ENCODE data around the gene APOBEC3G.
"Not testable (repeated sequence)": the region's sequence is repeated elsewhere in the genome, so short reads cannot be mapped to it uniquely, and the experiment has no call there.

APOBEC3G gene

DNA sequence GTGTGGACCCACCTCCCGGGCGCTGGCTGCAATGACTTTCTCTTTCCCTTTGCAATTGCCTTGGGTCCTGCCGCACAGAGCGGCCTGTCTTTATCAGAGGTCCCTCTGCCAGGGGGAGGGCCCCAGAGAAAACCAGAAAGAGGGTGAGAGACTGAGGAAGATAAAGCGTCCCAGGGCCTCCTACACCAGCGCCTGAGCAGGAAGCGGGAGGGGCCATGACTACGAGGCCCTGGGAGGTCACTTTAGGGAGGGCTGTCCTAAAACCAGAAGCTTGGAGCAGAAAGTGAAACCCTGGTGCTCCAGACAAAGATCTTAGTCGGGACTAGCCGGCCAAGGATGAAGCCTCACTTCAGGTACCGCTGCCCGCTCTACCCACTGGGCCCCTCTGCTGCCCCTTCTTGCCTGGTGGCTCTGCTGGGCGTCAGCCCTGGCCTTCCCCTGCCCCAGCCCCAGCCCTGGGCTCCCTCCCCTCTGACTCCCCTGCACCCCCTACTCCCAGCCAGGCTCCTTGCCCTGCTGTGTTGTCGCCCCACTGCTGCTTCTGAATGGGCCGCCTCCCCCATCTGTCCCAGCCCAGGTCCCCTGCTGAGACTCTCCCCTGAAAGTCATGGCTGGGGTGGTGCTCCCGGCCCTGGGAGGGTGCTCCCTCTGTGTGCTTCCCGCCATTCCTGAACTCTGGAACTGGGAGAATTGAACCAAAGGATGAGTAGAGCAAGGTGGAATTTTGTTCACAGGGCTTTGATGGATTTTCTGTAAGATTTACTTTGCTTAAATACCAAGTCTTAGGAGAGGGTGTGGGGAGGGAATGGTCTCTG lies at the start of gene APOBEC3G:
Gene APOBEC3G, plus strand, starts transcription at position 250 of the 815 bp plus-strand sequence. Its CDS starts 87 bp downstream, at position 337.
- DNase-seq = peak; percentile 78

DNA sequence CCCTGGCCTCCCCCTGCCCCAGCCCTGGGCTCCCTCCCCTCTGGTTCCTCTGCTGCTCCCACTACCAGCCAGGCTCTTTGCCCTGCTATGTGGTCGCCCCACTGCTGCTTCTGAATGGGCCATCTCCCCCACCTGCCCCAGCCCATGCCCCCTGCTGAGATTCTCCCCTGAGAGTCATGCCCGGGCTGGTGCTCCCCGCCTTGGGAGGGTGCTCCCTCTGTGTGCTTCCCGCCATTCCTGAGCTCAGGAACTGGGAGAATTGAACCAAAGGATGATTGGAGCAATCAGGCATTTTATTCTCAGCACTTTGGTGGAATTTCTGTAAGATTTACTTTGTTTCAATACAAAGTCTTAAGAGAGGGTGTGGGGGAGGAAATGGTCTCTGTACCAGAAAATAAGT lies 49.4 kb upstream of the APOBEC3G start:
- no peak for DNase-seq

DNA sequence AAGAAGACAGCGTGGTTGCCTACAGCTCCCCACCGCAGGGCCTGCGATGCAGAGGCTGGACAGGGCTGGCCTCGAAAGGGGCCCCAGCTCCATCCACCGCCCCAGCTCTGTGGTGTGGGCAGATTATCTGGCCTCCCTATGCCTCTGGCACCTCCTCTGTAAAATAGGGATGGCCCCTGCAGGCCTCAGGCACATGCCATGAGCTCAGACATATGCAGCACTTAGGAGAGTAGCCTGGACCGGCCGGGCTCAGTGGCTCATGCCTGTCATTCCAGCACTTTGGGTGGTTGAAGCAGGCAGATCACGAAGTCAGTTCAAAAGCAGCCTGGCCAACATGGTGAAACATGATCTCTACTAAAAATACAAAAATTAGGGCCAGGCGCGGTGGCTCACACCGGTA lies 48.8 kb upstream of the APOBEC3G start:
- no peak for DNase-seq

DNA sequence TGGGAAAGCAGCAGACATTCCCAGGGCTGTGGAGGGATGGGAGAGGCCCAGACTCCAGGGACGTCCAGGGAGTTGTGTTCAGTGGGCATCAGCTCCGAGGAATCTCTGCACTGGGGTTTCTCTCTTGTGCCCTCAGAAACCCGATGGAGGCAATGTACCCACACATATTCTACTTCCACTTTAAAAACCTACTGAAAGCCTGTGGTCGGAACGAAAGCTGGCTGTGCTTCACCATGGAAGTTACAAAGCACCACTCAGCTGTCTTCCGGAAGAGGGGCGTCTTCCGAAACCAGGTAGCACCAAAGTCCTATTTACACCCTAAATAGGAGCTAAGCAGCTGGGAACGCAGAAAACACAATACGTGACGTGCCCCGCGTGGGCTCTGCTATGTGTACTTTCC lies 47.8 kb upstream of the APOBEC3G start:
- no peak for DNase-seq

DNA sequence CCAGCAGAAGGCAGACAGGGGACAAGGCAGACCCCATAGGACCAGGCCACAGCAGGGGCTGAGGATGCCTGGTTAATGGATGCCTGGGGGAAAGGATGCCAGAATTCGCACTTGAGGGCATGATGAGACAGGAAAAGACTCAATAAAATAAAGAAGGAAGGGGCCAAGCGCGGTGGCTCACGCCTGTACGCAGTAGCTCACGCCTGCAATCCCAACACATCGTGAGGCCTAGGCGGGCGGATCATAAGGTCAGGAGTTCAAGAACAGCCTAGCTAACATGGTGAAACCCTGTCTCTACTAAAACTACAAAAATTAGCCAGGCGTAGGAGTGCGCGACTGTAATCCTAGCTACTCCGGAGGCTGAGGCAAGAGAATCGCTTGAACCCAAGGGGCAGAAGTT lies 46.4 kb upstream of the APOBEC3G start:
- DNase-seq = no peak

DNA sequence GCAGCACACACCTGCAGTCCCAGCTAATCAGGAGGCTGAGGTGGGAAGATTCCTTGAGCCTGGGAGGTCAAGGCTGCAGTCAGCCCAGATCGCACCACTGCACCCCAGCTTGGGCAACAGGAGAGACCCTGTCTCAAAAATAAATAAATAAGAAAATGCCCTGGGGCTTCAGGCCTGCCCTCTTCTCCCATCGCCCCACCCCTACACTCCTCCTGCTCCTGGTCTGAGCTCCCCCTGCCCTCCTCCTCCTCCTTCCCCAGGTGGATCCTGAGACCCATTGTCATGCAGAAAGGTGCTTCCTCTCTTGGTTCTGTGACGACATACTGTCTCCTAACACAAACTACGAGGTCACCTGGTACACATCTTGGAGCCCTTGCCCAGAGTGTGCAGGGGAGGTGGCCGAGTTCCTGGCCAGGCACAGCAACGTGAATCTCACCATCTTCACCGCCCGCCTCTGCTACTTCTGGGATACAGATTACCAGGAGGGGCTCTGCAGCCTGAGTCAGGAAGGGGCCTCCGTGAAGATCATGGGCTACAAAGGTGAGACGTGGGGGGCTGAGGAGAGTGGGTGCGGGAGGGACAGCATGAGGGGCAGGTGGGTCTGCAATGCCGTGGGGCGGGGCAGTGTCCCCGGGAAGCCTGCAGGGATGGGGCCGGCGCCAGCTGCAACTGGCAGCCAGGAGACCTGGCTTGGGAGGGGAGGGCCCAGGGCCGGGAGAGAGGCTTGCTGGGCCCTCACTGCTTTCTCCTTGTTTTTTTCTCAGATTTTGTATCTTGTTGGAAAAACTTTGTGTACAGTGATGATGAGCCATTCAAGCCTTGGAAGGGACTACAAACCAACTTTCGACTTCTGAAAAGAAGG lies 45.4 kb upstream of the APOBEC3G start:
- not testable (repeated sequence) for DNase-seq

DNA sequence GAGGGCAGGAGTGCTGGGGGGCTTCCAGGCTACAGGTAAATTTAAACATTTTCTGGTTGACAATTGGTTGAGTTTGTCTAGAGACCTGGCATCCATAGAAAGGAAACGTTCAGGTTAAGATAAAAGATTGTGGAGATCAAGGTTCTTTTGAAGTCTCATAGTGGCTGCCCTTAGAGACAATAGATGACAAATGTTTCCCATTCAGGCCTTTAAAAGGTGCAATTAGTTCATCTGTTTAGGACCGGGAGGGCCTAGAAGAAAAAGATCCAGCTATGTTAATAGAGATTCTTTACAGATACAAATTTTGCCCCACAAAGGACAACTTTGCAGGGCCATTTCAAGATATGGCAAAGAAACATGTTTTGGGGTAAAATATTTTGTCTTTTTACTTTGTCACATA lies 40.0 kb upstream of the APOBEC3G start:
- DNase-seq = not testable (repeated sequence)

DNA sequence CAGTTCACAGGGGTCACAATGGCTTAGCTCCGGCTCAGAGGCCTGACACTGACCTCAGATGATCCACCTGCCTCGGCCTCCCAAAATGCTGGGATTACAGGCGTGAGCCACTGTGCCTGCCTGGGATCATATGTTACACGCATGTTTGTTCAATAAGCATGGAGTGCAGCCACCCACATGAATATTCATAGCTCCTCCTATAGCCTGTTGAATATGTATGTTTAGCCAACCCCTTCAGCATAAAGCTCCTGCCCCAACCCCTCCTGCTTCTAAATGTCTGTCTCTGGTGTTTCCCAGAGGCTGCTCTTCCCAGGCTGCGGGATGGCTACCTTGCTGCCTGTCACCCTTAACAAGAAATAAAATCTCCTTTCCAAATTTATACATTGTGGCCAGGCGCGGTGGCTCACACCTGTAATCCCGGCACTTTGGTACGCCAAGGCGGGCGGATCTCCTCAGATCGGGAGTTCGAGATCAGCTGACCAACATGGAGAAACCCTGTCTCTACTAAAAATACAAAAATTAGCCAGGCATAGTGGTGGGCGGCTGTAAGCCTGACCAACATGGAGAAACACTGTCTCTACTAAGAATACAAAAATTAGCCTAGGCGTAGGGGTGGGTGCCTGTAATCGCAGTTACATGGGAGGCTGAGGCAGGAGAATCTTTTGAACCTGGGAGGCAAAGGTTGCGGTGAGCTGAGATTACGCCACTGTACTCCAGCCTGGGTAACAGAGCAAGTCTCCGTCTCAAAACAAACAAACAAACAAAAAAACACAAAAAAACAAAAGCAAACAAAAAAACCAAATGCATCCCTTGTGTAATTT lies 37.6 kb upstream of the APOBEC3G start:
- no peak for DNase-seq

DNA sequence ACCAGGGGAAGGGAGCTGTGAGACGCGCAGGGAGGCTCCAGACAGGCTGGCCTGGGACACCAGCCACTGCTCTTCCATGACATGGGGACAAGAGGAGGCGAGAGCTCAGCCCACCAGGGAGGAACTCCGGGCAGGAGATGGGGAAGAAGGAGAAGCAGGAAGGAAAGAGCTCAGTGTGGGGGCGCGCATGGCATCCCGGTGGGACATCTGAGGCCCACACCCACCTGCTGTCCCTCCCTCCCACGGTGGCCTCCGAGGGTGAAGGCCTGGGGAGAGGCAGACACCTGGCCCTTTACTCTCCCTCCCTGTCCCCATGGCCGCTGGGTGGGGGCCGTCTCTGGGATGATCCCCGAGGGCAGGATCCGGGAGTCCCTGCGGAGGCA lies 36.9 kb upstream of the APOBEC3G start:
- DNase-seq = not testable (repeated sequence)

DNA sequence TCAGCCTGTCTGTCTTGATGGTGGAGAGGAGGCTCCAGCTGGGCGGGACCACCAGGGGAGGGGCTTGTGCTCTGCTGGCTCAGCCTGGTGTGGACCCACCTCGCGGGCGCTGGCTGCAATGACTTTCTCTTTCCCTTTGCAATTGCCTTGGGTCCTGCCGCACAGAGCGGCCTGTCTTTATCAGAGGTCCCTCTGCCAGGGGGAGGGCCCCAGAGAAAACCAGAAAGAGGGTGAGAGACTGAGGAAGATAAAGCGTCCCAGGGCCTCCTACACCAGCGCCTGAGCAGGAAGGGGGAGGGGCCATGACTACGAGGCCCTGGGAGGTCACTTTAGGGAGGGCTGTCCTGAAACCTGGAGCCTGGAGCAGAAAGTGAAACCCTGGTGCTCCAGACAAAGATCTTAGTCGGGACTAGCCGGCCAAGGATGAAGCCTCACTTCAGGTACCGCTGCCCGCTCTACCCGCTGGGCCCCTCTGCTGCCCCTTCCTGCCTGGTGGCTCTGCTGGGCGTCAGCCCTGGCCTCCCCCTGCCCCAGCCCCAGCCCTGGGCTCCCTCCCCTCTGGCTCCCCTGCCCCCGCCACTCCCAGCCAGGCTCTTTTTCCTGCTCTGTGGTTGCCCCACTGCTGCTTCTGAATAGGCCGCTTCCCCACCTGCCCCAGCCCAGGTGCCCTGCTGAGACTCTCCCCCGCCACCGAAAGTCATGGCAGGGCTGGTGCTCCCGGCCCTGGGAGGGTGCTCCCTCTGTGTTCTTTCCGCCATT lies 36.4 kb upstream of the APOBEC3G start, which contains the start of gene APOBEC3F:
Gene APOBEC3F, plus strand, starts transcription at position 327 of the 759 bp plus-strand sequence. Its CDS starts 97 bp downstream, at position 424.
- peak; percentile 86 for DNase-seq

DNA sequence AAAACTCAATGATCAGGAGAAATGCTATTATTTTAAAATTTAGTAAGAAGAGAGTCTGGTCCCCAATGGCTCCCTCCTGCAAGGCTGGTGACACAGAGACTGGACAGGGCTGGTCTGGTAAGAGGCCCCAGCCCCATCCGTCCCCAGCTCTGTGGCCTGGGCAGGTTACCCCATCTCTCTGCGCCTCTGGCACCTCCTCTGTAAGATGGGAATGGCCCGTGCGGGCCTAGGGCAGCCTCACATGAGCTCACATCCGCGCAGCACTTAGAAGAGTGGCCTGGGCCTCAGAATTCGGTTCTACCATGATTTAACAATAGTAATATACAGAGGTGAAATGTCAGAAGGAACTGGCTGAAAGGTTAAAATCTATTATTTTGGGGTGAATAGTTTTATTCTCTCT lies 35.2 kb upstream of the APOBEC3G start:
- DNase-seq = no peak

DNA sequence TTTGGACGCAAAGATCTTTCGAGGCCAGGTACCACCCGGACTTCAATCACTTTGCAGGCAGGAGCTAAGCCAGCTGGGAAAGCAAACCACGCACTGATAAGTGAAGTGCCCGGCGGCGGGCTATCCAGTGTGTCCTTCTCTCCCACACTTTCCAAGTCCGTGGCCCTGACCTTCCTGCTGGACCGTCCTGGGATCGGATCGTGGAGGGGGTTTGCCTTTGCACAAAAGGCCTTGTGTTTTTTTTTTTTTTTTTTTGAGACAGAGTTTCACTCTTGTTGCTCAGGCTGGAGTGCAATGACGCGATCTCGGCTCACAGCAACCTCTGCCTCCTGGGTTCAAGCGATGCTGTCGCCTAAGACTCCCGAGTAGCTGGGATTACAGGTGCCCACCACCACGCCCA lies 34.0 kb upstream of the APOBEC3G start:
- DNase-seq = not testable (repeated sequence)

DNA sequence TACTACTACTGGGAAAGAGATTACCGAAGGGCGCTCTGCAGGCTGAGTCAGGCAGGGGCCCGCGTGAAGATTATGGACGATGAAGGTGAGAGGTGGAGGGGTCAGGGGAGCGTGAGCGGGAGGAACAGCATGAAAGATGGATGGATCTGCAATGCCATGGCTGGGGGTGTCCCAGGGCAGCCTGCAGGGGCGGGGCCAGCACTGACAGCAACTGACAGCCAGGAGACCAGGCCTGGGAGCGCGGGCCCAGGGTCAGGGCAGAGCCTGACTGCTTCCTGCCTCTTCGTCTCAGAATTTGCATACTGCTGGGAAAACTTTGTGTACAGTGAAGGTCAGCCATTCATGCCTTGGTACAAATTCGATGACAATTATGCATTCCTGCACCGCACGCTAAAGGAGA lies 31.9 kb upstream of the APOBEC3G start:
- not testable (repeated sequence) for DNase-seq

DNA sequence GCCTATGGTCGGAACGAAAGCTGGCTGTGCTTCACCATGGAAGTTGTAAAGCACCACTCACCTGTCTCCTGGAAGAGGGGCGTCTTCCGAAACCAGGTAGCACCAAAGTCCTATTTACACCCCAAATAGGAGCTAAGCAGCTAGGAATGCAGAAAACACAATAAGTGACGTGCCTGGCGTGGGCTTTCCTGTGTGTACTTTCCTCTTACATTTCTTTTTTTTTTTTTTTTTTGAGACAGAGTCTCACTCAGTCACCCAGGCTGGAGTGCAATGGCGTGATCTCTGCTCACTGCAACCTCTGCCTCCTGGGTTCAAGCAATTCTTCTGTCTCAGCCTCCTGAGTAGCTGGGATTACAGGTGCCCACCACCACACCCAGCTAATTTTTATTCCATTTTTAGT lies 27.6 kb upstream of the APOBEC3G start:
- not testable (repeated sequence) for DNase-seq

DNA sequence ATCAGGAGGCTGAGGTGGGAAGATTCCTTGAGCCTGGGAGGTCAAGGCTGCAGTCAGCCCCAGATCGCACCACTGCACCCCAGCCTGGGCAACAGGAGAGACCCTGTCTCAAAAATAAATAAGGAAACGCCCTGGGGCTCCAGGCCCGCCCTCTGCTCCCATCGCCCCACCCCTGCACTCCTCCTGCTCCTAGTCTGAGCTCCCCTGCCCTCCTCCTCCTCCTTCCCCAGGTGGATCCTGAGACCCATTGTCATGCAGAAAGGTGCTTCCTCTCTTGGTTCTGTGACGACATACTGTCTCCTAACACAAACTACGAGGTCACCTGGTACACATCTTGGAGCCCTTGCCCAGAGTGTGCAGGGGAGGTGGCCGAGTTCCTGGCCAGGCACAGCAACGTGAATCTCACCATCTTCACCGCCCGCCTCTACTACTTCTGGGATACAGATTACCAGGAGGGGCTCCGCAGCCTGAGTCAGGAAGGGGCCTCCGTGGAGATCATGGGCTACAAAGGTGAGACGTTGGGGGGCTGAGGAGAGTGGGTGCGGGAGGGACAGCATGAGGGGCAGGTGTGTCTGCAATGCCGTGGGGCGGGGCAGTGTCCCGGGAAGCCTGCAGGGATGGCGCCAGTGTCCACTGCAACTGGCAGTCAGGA lies 25.1 kb upstream of the APOBEC3G start:
- DNase-seq = not testable (repeated sequence)

DNA sequence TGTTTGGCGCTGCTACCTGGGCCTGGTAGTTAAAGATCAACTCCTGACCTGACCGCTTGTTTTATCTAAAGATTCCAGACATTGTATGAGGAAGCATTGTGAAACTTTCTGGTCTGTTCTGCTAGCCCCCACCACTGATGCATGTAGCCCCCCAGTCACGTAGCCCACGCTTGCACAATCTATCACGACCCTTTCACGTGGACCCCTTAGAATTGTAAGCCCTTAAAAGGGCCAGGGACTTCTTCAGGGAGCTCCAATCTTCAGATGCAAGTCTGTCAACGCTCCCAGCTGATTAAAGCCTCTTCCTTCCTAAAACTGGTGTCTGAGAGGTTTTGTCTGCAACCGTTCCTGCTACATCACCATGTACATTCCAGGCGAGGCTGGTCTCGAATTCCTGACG lies 21.4 kb upstream of the APOBEC3G start:
- no peak for DNase-seq

DNA sequence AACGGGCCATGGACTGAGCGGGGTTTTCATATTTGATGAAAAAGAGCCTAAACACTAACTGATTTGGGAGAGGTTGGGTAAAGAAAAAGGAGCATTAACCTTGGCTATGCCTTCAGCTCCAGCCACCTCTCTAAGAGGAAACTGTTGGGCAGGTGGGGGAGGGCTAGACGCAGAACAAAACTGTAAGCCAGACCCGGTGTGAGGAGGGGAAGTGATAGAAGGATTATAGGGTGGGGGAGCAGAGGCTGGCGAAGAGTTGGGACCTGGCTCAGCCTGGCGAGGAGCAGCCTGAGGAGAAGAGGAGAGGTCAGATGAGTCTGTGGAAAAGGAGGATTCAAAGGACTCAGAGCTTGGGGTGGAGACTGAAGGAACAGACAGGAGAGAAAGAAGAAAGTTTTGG lies 15.8 kb upstream of the APOBEC3G start:
- not testable (repeated sequence) for DNase-seq

DNA sequence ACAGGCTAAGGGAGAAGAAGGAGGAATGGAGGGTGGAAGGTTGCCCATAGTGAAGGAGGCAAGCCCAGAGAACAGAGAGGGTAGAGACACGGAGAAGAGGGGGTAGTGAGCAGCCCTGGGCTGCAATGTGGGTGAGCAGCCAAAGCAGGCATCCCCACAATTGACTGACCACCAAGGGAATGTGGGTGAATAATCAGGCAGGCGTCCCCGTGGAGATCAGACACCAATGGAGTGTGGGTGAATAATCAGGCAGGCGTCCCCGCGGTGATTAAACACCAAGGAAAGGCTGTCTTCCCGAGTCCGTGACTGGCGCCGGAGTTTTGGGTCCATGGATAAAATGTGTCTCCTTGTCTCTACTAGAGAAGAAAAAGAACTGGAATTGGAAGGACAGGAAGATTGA lies 15.1 kb upstream of the APOBEC3G start:
- not testable (repeated sequence) for DNase-seq

DNA sequence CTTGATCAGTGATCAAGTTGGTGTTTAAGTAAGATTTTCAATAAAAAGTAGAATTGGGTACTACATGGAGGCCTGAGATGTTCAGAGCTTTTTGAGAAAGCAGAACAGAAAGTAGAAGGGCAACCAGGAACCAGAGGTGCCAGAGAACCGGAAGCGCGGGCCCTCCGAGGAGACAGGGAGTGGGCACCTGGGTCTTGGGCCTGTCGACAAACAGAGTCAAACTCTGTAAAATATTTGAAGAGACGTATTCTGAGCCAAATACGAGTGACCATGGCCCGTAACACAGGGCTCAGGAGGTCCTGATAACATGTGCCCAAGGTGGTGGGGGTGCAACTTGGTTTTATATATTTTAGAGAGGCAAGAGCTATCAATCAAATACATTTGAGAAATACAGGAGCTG lies 13.2 kb upstream of the APOBEC3G start:
- DNase-seq = not testable (repeated sequence)

DNA sequence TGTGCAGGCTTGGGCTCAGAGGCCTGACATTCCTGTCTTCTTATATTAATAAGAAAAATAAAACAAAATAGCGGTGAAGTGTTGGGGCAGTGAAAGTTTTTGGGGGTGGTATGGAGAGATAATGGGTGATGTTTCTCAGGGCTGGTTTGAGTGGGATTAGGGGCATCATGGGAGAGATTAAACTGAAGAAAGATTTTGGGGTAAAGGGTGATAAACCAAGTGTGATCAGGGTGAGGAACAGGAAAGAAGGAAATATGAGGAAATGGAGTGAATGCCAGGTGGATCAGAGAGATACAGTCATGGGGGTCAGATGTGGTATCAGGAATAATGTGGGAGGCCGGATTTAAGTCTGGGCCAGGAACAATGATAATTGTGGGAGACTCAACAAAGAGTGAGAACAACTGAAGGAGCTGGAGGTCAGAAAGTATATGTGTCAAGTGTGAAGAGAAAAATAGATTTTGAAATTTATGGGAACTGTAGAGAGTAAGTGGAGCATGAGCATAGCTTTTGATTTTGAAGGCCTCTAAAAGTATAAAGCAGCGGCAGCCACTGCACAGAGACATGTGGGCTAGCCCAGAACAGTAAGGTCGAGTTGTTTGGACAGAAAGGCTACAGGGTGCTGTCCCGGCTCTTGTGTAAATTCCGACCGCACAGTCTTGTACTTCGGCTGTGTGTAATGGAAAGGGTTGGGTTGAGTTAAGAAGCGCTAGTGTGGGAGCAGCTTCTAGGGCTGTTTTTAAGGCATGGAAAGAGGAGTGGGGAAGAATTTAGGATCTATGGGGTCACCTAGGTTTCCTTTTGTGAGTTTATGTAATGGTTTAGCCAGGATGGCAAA lies 10.4 kb upstream of the APOBEC3G start:
- not testable (repeated sequence) for DNase-seq

All from CD4-positive, alpha-beta T cell treated with Interleukin-10 for 1 hour (primary cell).